HG03060 (cell line): Measurements from ENCODE around the gene LMAN2L.
A peak's percentile ranks its signal among the peaks of the same experiment; 100 is the strongest.

Source experiments
- ATAC-seq: cut with Tn5 transposase; IDR thresholded peaks from one replicate; pipeline ENCODE4 v1.9.1; 2021; ENCODE audit warnings: low read depth, moderate number of reproducible peaks; ENCODE audit not compliant: unreplicated experiment

Gene LMAN2L, protein sequence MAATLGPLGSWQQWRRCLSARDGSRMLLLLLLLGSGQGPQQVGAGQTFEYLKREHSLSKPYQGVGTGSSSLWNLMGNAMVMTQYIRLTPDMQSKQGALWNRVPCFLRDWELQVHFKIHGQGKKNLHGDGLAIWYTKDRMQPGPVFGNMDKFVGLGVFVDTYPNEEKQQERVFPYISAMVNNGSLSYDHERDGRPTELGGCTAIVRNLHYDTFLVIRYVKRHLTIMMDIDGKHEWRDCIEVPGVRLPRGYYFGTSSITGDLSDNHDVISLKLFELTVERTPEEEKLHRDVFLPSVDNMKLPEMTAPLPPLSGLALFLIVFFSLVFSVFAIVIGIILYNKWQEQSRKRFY

DNA sequence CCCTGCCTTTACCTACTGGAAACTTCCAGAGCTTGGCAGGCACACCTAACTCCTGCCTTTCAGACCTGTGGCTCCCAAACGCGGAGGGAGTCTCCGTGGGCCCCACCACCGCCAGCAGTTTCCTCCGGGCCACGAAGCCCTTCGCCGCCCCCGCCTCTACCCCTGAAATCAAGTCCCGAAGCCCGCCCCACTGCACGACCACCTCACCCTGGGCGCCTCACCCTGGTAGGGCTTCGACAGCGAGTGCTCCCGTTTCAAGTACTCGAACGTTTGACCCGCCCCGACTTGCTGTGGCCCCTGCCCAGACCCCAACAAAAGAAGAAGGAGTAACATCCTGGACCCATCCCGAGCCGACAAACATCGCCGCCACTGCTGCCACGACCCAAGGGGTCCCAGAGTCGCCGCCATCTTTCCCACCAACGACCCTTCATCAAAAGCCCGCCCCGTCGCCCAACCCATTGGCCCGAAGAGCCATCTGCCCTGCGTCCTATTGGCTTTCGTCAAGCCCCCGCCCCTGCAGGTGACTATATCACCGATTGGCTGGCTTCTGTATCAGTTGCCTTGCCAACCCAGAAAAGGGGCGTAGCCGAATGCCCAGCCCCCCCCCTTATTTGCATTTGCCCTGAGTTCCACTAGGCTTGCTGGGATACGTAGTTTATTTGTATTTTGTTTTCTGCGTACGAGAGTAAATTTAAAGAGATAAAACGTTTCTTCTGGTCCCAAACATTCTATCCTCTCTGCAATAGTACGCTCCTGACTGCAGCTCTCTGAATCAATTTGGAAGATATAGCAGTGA, at the start of gene LMAN2L:
TSS of gene LMAN2L (minus strand) at position 432 of the 796 bp plus-strand sequence. CDS start at position 408, 24 bp downstream.
- peak; percentile 84 for ATAC-seq

DNA sequence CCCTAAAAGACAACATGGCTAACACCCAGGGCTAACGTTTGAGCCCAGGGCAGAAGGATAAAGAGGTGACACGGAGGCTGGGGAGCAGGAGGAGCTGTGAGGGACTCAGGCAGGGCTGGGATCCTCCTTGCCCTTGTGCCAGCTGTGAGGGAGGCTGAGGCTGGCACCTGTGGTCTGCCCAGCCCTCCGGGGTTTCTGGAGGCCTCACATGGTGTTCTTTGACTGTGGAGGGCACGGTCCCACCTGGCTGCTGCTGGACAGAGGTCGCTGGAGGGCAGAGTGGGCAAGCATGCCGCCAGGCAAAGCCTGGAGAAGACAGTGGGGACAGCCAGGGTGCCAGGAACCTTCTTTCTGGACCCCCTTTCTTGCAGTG, 49.4 kb upstream of the LMAN2L start:
- no peak for ATAC-seq

DNA sequence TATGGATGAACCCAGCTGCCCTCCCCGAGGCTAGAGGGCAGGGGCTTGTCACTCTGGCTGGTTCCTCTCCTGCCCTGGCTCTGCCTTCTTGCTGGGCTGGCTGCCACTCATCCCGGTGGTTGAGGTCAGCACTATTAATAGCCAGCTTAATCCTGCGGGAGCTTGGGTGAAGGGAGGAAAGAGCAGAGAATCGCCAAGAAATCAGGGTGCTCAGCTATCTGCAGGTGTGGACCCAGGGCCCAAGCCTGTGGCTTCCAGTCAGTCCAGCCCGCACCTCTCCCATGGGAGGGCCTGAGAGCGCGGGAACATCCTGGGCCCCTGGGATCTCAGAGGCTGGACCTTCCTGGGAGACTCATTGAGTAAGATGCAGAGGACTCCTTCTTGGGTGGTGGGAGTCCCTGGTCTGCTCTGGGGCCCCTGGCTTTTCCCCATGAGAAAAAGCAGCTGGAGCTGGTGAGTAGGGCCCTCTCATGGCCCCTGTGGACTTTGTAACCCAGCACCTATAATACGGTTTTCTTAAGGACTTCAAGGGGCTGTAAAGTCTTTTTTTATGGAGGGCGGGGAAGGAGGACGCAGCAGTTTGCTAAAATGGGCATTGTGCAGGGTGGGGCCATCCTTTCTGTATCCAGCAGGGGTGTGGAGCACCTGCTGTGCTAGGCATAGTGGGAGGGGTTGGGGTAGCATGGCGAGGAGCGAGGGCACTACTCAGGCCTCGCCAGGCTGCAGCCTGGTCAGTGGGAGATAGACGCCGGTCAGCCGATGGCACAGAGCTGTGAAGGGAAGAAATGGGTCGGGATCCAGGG, 48.8 kb upstream of the LMAN2L start:
- no peak for ATAC-seq

DNA sequence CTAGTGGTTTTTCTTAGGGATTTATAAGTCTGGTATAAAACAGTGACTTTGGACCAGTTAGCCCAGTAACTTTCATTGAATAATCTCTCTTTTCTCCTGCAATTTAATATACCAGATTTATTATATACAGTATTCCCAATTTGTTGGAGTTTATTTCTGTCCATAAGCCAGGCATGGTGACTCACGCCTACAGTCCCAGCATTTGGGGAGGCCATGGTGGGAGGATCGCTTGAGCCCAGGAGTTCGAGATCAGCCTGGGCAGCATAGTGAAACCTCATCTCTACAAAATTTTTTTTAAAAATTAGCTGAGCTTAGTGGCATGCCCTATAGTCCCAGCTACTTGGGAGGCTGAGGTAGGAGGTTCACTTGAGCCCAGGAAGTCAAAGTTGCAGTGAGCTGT, 47.5 kb upstream of the LMAN2L start:
- no peak for ATAC-seq

DNA sequence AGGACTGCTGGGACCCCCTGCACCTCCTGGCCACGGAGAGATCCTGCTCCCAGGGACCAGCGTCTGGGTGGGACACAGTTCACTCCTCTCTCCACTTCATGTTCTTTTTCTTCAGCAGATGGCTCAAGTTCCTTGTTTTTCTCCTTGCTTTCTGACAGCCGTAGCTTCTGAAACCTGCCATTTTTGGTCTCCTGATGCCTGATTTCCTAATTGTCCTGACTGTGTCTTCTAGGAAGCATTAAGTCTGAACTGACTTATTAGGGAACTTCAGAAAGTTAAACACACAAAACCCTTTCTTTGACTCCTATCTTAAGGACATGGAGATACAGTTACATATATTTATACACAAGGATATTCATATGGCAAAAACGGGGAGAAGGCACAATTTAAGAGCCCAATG, 43.5 kb upstream of the LMAN2L start:
- no peak for ATAC-seq

DNA sequence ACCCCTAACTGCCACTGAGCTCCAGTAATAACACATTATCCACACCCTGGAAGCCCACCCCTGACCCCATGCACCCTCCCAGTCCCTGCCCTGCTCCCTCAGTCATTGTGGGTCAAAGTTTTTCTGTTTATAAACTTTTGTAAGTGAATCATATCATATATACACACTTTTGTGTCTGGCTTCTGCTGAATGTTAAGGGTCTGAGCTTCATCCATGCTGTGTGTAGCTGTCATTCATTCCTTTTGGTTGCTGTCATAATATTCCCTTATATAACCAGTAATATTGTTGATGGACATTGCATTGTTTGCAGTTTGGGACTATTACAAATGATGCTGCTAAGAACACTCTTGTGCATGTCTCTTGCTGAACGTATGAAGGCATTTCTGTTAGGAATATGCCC, 35.3 kb upstream of the LMAN2L start:
- ATAC-seq = no peak

DNA sequence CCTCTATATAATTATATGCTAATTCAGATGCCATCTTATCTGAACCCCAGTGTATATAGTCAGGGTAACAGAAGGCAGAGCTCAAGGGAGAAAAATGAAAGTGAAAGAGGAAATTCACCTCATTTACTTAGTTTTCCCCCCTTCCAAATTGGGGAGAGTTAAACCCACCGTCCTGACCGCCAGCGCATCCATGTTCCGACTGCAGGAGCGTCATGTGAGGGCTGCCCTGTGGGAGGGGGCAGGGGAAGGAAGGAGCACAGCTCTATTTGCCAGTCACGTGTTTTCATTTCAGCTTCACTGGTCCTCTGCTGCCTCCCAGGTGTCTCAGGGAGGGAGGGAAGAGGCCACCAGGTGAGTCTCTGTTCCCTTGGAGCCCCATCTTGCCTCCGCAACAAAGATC, 34.1 kb upstream of the LMAN2L start:
- ATAC-seq = no peak

DNA sequence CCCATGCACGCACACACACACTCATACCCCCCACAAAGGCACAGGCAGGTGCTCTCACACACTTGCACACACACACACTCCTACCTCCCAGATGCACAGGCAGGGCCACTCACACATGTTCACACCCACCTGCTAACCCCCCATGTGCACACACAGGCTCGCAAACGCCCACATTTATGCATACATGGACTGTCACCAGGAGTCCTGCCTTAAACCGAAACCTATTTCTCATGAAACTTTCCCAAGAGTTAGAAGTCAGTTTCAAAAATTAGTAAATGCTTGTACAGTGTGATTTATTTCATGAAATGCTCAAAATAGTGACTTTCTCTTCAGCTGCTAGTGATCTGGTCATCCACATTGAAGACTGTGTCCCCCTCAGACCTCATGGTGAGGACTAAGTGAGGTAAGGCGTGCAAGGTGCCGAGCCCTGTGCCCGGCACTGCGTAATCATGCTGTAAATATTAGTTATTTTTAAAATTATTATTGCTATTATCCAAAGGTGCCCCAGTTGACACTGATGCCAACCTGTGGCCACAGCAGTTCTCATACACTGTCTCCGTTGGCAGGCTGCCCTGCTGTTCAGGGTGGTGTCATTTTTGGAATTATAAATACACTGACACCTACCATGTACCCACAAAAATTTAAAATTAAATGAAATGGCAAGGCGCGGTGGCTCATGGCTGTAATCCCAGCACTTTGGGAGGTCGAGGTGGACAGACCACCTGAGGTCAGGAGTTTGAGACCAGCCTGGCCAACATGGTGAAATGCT, 33.2 kb upstream of the LMAN2L start:
- no peak for ATAC-seq

DNA sequence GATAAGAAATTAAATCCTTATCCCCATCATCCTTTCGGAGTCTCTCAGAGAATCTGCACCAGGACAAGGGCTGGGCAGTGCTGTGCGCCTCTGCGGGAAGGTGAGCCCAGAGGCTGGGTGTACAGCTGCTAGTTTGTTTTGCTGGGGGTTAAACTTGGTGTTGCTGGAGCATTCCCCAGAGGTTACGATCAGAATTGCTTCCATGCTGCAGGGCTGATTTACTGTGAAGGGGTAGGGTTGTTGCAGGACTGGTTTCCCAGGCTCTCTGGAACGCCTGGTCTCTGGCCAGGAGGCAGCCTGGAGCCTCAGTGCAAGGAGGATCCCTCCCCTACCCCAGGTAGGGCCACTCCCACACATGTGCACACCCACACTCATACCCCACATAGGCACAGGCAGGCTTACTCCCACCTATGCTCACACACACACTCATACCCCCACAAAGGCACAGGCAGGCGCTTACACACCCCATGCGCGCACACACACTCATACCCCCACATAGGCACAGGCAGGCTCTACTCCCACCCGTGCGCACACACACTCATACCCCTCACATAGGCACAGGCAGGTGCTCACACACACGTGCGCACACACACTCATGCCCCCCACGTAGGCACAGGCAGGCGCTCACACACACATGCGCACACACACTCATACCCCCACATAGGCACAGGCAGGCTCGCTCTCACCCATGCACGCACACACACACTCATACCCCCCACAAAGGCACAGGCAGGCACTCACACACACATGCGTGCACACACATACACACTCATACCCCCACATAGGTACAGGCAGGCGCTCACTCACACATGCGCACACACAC, 32.1 kb upstream of the LMAN2L start:
- ATAC-seq = no peak

DNA sequence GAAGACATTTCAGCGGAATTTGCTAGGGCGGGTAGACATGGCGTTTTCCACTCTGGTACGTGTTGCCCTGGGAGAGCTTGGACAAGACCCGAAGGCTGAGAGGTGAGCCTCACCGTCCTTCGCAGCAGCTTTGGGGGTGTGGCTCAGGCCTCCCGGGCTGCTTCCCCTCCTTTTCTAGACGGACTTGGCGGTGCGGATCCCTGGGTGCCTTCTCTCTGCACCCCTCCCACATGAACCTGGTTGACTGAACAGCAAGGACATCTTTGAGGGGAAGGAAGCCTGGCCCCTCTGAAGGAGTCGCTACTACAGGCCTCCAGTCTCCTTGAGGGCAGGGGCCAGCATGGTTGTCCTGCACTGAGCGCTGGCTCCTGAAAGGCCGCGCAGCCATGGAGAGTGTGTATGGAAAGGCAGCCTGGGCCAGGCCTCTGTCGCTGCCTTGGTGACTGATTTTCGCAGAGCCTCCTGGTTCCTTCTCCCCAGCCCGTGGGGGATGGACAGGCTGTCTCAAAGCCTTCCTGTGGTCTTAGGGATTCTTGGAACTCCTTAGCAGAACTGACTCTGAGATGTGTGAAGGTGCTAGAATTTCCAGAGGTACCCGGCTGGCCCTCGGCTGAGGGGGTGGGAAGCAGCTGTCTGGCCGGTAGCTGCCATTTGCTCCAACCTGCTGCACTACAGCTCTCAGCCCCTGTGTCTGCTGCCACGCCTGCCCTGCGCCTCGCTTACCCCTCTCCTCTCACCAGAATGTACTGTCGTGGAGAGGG, 30.8 kb upstream of the LMAN2L start:
- no peak for ATAC-seq

DNA sequence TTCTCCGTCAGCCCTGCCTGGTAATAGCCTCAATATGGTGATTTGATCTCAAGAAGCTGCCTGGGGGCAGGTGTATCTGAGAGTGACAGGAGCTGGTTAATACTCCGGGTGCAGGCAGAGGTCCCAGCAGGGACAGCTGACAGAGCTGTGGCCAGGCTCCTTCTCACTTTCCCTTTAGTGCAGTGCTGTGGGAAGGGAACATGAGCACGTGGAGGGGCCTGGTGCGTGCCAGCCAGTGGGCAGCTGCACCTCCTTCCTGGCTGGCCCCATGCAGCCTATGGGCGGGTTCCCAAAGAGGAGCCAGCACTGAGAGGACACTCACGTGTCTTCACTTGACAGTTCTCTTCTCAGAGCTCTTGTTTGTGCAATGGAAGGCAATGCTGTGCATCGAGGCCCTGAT, 29.9 kb upstream of the LMAN2L start:
- no peak for ATAC-seq

DNA sequence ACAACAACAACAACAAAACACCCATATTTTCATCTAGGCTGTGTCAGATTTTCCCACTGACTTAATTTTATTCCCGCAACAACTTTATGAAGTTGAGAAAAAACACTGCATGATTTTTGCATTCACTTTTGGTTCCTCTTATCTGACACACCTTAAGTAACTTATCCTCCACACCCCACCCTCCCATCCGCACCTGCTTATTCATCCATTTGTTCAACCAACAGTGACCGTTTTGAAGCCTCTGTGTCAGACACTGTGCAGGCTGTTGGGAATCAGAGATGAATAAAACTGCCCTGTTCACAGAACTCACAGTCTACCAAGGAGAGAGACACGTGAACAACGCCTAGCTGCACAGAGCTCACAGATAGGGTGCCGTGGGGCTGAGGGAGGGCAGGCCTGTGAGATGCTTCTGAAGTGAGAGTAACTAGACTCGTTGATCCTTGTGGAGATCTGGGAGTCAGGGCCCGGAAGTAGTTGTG, 28.3 kb upstream of the LMAN2L start:
- no peak for ATAC-seq

DNA sequence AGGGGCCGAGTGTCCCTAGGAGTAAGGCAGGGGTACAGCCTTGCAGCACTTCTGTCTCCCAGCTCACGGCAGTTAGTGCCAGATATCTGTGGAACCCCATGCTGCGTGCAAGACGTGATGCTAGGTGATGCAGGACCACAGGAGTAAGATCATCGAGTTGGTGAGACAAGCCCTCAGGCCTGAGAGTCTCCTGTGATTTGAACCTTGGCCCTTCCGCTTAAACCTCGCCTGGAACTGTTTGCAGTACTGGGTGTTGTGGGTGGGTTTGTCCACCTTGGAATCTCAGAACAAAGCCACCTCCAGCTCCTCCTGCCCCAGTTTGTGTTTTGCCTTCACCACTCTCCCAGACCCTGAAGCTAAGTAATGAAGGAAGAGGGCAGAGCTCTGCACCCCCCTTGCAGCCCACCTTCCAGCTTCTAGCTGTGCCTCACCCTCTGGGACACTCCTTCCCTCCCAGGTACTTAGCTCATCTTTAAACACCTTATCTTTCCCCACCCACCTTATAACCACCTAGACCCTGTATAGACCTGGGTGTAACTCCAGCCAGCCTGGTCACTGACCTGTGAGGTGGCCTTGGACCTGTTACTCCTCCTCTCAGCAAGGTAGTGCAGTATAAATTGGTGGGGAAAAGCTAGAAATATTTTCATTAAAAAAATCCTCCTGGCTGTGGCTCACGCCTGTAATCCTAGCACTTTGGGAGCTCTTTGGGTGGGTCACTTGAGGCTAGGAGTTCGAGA, 27.4 kb upstream of the LMAN2L start:
- no peak for ATAC-seq

DNA sequence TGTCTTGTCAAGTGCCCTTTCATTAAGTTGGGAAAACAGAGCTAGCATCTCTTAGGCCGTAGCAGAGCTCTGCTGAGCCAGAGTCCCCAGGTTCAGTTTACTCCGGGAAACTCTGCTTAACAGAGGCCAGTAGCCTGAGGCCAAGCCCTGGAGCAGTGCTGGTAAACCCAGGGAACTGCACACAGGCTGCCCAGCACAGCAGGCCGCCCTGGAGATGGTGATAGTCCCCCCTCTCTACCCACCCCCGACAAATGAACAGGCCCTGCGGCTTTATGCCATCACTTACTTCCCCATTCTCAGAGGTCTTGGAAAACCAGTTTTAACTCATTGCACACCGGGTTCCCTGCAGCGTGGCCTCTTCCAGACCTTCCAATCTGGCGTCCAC, 24.4 kb upstream of the LMAN2L start:
- ATAC-seq = no peak

DNA sequence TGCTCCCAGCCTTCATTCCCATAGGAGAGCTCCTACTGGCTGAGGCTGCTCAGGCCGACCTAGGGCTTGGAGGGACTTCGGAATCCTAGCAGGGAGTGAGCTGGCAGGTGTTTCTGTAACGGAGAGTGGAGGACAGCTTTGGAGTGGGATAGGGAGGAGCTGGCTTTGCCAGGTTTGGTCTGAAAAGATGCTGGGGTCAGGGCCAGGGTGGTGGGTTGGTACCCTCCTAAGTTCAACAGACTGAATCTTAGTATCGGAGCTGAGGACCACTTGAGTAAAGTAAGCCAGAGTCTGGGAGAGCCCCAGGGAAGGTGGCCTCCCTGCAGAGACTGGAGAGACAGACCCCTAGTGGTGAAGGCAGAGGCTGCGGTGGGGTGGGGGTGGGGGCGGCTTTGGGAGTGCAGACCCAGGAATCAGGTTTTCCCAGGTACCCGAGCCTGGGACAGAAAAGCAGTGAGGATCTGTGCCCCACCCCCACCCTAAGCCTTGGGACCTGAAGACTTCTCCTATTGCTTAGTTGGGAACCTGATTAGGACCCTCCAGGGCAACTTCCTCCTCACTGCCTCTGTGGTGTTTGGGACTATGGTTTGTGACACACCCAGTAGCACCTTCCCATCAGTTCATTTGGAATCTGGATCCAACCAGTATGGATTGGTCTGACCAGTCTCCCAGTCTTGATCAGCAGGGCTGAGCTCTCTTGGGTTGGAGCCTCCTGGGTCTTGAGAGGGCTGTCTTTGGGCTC, 23.8 kb upstream of the LMAN2L start:
- no peak for ATAC-seq

DNA sequence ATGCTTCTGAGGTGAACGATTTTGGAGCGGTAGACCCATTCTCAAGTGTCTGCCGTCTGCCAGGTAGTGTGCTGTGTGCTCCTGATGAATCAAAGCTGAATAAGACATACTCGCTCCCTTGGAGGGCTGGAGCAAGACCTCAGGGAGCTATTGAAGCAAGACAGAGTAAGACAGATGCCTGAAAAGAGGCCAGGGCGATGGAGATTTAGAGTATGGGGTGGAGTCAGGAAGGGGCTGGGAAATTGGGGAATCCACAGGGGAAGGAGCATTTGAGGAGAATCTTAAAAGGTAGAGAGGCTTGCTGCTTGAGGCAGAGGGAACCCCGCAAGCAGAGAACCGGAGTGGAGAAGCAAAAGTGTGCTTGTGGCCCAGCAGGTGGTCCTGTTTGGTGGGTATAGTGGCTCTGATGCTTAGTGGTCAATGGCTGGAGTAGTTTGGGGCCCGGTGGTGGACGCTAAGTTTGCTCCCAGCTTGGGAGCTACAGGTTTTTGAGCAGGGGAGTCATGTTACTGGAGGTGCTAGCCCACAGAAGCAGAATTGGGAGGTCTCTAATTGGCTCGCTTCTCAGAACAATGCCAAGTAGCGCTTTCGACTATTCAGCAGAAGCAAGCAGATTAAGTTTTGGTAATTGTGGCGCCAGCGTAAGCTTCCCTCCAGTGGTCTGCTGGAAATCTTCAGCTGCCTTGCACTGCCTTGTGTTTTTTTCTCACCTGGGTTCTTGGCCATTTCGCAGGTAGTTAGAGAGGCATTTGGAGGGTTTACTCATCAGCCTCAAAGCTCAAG, 22.9 kb upstream of the LMAN2L start:
- ATAC-seq = no peak
